Measurements from ENCODE around the gene DDX27. TPM values are rescaled to one million over a fixed set of nuclear protein-coding genes. Genes with fewer than 3 reads are reported as not detected.

Gene DDX27
- total RNA-seq, 2 donors from 2014 or later: 17.7 to 20.1 TPM

Other genes with a start within 250 kb of the DDX27 start
- gene CSE1L, start 173.1 kb upstream of the DDX27 start, total RNA-seq: 10 to 100 TPM; 37.2 to 50.4 TPM
- 10 to 100 TPM; 67.1 to 77.4 TPM for gene STAU1, start 31.1 kb upstream of the DDX27 start, total RNA-seq
- gene ZNFX1, start 58.6 kb downstream of the DDX27 start, total RNA-seq: 10 to 100 TPM; 40.0 to 52.6 TPM